Measurements from ENCODE around the gene TARDBP.
"Not testable (repeated sequence)": the region's sequence is repeated elsewhere in the genome, so short reads cannot be mapped to it uniquely, and the experiment has no call there.

TARDBP gene

DNA sequence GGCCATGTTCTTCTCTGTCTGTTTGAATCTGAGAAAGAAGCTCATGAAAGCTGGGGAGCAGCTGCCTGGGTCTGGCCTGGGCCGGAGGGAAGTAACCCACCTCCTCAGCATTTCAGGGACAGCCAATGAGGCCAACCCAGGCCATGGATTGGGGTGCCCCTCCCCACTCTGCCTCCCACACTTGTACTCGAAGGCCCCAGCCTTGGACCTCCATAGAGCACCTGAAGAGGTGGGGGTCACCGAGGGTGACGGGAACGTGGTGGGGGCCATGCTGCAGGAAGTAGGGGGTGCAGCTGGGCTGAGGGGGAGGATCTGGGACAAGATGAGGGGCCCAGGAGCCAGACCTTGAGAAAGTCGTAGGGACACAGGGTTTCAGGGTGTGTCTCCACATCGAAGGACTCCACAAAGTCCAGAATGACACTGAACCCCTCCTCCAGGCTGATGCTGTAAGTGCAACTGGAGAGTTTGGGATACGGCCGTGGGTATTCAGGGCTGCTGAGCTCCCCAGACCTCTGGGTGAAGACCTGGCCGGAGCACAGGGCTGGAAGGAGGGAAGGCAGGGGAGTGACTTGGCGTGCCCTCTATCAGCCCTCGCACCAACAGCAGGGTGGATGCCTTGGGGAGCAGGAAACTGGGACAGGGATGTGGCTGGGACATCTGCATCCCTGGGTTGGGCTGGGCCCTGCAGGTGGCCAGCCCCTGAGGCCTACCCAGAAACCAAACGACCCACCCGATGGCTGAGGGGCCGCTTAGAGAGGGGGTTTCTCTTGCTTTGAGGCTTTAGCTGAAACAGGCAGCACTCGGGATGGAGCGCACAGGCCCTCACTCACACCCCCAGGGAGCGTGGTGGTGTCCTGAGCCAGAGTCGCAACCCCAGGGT, 30.8 kb downstream of the TARDBP start:
- DNase-seq (ENCODE audit: low spot score): no peak

DNA sequence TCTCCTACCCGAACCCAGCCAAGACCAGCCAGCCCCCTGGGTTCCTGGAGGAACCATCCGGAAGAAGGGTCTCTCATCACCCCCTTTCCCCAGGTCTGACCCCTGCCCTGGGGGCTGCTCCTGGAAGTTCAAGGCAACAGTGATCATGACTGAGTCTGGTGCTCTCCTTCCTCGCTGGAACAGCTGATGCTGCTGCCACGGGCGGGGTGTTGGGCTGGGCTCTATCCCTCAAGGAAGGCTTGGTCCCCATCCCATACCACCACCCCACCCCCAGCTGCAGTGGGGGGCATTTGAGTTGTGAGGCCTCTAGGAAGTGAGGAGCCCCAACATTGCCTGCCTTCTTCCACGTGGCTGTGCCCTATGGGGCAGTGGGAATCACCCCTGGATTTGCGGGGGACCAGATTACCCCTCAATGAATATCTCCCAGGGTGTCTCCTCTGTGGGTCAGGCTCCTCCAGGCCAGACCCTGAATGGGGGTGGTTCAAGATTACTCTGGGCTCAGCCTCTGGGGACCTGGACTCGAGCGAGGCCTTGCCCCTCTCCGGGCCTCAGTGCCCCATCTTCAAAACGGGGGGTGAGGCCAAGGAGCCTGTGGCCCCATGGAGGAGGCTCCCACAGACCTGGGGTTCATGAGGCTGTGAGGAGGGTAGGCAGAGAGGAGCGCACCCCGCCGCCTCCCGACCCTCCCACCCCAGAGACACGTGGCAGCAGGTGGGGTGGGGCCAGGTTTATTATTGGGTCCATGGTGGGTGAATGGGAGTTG, 31.8 kb downstream of the TARDBP start:
- DNase-seq (ENCODE audit: low spot score): no peak

DNA sequence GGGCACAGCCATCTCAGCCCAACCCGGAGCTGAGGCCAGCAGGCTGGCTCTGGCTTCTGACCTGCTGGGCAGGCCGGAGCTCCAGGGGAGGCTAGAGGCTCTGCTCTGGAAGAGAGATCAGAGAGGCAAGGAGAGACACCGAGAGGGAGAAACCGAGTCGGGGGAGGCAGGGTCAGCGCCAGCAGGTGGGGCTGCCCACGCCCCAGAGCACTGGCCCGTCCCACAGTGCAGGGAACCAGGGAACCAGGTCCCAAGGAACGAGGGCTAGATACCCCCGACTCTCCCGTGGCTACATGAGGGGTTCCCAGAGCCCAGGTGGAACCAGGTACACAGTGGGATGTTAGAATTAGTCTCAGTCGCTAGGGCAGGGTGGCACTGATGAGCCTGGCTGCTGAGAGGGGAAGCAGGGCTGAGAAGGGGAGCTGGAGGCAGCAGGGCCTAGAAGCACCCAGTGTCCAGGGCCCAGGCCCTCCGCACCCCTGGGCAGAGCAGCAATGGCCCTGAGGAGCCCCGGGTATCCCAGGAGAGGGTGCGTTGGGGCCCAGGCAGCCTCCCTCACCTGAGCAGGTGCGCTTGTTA, 32.5 kb downstream of the TARDBP start:
- no peak for DNase-seq (ENCODE audit: low spot score)

DNA sequence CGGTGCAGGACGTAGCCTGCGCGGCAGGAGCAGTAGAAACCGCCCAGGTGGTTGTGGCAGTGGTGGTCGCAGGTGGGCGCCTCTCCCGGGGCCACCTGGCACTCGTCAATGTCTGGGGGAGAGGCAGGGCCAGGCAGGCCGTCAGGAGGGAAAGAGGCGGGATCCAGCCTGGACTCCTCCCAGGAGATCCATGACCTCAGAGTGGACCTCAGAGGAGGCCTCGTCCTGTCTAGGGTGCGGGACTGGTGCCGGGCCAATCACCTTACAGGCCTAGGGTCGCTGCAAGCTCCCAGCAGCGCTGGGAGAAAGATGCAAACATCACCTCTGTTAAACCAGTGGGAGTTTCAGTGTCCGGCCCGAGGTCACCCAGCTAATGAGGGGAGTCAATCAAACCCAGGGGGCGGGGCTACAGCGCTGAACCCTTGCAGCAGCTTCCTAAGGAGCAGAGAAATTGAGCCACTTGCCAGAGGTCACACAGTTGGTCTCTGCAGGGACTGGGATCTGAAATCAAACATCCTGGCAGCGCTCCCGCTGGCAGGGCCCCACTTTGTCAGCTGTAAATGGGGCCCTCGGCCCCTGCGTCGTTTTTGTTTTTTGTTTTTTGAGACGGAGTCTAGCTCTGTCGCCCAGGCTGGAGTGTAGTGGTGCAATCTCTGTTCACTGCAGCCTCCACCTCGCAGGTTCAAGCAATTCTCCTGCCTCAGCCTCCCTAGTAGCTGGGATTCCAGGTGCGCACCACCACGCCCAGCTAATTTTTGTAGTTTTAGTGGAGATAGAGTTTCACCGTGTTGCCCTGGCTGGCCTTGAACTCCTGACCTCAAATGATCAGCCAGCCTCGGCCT, 33.2 kb downstream of the TARDBP start:
- DNase-seq (ENCODE audit: low spot score): no peak

DNA sequence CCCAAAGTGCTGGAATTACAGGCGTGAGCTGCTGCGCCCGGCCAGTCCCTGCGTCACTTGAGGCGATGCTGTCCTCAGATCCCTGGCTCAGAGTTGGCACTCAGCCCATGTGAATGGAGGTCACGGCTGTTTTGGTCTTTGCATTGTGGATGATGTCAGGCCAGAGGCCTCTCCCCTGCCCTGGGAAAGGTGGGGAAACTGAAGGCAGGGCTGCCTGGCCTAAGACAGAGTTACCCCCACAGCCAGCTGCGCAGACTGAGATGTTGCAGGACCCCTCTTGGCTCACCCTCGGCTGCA, 33.8 kb downstream of the TARDBP start:
- no peak for DNase-seq (ENCODE audit: low spot score)

DNA sequence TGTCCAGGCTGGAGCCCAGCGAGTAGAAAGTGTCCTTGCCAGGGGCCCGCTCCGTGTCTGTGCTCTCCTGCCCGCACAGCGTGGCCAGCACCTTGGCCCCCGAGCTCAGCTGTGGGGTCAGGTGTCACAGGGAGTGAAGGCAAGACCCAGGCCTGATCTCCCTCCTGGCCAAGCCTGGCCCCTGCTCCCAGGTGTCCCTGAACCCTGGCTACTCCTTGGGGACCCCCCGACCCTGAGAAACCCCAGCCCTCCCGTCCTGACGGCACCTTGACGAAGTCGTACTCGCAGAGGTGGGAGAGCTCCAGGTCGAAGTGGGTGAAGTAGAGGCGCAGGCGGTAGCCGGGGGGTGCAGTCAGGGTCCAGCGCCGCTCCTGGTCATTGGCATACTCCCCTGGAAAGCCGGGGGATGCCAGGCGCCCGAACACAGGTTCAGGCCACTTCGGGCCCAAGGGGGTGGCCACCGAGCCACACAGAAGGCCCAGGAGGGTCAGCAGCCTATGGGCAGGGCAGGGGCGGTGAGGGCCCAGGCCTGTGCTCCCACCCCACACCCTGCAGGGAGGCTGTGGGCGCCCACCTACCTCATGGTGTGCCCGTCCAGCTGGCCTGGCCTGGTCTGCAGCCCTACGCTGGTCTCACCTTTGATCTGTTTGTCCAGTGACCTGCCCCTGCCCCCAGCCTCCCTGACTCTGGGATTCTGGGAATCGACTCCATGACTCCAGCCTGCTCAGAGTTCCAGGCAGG, 34.3 kb downstream of the TARDBP start, which contains the start of gene MASP2:
MASP2 (minus strand) TSS at position 615 of the 741 bp plus-strand sequence; CDS start at position 583, 32 bp downstream.
- no peak for DNase-seq (ENCODE audit: low spot score)

DNA sequence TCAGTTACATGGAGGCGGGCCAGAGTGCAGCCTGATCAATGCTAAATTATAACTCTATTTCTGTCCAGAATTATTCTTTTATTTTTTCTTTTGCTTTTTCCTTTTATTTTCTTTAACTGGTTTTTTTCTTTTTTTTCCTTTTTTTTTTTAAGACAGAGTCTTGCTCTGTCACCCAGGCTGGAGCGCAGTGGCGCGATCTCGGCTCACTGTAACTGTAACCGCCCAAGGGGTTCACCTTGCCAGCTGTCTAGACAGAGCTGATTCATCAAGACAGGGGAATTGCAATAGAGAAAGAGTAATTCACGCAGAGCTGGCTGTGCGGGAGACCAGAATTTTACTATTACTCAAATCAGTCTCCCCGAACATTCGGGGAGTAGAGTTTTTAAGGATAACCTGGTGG, 38.7 kb downstream of the TARDBP start:
- not testable (repeated sequence) for DNase-seq (ENCODE audit: low spot score)

DNA sequence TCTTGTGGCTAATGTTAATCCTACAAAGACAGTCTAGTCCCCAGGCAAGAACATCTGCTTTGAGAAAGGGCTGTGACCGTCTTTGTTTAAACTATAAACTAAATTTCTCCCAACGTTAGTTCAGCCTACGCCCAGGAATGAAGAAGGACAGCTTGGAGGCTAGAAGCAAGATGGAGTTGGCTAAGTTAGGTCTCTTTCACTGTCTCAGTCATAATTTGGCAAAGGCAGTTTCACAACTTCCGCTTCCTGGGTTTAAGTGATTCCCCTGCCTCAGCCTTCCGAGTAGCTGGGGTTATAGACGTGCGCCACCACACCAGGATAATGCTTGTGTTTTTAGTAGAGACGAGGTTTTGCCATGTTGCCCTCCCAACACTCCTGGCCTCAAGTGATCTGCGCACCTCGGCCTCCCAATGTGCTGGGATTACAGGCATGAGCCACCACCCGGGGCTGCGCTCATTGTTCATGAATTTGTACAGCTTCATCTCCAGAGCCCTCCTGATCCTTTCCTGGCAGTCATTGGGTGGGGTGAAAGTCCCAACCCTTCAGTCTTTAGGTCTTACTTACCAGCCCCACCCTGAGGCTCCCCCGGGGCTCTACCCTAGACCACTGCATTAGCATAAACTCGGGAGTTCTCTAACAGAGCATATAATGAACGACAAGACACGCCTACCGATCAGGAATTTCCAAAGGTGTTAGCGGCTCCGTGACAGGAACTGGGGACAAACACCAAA, 39.5 kb downstream of the TARDBP start:
- no peak for DNase-seq (ENCODE audit: low spot score)

DNA sequence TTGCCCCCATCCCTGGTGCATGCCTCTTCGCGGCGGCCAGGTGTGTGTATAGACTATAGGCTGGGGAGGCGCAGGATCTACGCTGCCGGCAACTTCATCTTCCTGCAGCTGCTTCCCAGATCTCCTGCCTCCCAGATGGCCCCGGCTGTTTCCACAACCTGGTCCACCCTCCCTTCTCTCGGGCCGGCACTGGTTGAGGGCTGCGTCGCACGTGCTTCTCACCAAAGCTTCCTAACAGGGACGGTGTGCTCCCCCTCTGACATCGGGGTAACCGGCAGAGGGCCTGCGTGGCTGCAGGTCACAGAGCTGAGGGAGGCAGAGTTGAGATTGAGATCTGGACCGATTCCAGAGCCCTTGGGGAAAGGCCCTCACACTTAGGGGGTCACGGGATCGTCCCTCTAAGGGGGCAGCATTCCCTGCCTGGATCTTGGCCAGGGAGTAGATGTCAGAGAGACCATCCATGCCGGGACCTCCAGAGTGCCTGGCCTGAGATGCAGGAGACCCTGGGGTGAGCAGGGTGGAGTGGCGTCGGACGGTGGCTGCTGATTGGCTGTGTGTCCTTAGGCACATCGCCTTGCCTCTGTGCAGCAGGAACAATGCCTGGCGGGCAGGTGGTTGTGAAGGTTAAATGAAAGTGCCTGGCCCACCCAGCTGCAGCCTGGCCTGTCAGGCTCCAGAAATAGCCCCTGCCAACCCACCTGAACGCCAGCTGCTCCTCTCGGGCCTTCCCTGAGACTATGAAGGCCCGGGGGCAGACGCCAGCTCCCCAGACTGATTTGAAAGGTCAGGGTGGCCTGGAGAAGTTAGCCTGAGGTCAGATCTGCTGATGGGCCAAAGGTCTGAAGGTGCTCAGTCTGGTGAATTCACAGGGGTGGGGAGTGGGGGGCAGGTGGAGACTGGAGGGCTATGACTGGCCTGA, 40.6 kb downstream of the TARDBP start:
- no peak for DNase-seq (ENCODE audit: low spot score)

DNA sequence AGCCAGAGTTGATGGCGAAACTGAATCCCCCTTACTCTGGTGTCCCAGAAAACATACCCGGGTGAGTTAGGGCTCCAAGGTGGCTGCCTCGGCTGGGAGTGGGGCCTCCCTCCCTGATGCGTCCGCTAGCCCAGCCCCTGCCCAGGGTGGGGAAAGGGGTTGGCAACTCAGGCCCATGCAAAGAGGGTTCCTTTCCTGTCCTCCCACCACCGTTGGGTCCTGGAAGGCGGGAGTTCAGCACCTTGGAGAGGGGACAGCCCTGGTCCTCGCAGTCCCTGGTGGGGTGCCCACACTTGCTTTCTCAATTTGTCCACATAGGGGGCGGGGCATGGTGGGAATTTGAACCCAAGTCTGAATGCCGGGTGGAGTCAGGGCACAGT, 41.3 kb downstream of the TARDBP start:
- no peak for DNase-seq (ENCODE audit: low spot score)

DNA sequence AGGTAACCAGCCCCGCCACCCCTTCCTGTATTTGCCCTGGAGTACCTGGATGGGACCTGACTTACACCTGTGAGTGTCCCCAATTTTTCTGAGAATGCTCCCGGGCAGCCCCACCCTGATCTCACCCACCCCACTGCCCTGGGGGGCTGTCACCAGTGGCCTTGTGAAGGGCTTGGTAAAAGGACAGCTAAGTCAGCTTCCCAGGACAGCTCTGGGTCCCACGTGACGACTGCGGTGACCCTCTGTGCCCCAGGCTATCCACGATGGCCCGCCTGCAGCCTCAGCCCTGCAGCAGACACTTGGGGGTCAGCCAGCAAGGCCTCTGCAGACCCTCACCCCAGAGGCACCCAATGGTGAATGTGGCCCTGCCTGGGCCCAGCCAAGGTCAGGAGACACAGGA, 41.7 kb downstream of the TARDBP start:
- DNase-seq (ENCODE audit: low spot score): no peak

DNA sequence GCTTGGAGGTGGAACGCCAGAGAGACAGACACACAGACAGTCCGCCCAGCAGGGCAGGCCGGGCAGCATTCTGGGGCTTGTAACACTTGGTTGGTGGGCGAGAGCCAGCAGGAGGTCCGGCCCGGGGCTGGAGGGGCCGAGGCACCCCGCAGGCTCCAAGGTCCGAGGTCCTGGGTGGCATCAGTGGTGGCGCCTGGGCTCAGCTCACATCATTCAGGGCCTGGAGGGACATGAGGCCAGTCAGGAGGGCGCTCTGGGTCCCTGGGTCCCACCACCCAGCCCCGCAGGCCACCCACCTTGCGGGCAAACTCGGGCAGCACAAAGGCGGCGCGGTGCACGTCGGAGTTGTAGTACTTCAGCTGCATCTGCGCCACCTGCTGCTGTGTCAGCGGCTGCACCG, 42.2 kb downstream of the TARDBP start:
- no peak for DNase-seq (ENCODE audit: low spot score)

DNA sequence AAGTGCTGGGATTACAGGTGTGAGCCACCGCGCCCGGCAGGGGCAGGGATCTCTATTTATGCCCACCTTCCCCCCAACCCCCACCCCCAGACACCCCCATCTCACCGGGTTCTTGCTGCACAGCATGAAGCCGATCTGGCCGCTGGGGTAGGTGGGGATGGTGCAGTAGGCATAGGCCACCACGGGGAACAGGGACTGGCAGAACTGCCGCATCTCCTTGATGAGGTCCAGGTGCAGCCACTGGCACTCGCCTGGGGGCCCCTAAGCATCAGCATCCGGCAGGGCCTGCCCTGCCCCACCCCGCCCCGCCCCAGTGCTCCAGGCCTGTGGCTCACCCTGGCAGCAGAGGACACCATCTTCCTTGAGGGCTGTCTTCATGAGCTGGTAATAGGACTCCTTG, 43.2 kb downstream of the TARDBP start:
- no peak for DNase-seq (ENCODE audit: low spot score)

DNA sequence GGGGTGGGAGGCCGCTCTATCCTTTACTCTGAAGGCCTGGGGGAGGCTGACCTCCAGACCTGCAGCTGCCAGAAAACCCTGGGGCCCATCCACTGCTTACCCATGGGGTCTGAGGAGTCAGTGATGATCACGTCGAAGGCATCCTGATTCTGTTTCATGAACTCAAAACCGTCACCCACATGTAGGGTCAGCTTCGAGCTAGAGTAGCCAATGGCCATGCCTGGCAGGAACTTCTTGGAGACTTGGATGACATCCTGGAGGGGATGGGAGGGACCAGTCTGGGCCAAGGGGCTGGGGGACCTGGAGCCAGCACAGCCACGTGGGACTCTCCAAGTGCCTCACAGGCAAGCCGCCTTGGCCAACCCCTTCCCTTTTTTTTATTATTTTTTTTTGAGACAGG, 44.0 kb downstream of the TARDBP start:
- DNase-seq (ENCODE audit: low spot score): no peak

DNA sequence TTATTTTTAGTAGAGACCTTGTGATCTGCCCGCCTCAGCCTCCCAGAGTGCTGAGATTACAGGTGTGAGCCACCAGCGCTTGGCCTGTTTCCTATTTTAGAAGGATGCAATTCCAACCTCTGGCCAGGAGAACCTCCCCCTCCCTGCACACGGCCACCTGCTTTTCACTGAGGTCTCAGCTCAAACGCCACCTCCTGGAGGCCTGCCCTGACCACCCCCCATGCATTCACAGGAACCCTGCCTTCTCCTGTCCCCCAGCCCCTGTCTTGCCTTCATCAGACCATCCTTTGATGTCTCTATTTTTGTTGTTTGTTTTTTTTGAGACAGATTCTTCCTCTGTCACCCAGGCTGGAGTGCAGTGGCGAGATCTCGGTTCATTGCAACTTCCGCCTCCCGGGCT, 45.0 kb downstream of the TARDBP start:
- no peak for DNase-seq (ENCODE audit: low spot score)

DNA sequence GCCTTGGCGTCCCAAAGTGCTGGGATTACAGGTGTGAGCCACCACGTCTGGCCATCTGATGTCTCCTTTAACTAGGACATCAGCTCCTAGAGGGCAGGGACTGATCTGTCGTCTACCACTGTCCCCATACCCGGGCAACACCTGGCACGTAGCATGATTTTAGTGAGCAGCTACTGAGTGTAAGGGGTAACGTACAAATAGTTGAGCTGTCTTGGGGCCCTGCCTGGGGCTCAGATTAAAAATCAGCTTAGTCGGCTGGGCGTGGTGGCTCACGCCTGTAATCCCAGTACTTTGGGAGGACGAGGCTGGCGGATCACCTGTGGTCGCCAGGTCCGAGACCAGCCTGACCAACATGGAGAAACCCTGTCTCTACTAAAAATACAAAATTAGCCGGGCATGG, 45.6 kb downstream of the TARDBP start:
- DNase-seq (ENCODE audit: low spot score): no peak

DNA sequence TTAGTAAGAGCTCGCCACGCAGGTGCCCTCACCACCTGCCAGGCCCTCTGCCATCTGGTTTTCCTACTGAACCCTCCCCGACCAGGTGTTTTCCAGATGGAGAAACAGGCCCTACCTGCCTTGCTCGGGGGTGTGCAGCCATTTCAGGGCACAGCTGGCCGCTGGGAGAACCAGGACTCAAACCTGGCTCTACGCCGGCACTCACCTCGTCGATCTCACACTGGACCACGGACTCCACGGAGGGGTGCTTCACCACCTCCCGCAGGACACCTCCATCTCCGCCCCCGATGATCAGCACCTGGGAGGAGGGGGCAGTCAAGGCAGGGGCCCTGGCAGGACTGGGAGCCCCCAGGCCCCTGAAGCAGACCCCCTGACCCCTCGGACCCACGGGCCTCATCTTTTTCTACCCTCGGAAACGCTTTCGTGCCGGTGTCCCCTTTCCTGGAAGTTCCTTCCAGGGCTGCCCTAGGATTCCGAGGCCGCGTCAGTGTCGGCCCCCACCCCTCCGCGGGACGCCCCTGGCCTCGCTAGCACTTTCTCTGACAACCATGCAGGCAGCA, 46.2 kb downstream of the TARDBP start:
- no peak for DNase-seq (ENCODE audit: low spot score)

DNA sequence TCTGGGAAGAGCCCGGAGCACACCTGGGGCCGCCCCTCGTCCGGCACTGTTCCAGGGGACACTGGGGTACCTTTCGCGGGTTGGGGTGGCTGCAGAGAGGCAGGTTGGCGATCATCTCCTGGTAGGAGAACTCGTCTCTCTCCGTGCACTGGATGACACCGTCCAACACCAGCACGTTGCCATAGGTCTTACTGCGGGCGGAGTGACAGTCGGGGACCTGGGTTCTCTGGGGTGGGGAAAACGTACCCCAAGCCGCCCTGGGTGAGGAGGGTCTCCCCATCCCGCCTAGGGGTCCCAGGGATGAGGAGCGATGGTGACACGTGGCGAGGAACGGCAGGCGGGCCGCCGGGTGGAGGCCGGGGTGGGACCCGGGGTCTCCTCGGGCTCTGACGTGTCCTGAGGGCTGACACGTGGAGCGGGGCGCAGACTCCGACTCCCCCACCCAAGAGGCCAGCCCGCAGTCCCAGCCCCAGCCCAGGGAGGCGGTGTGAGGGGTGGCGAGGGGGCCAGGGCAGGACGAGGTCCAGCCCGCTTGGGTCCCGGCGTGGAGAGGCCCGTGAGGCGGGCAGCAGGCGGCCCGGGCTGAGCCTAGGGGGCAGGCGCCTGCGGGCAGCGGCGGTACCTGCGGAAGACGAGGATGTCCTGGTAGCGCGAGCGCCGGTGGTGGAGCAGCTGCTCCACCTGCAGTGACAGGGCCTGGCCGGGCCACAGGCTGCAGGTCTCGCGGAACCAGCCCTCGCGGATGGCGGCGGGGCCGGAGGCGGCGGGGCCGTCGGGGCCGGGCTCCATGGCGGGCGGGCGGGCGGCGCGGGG, 46.9 kb downstream of the TARDBP start:
- DNase-seq (ENCODE audit: low spot score): no peak
